Naive B cell (primary cell): Measurements from ENCODE around the gene MYLK3. TPM values are rescaled to one million over a fixed set of nuclear protein-coding genes. Genes with fewer than 3 reads are reported as not detected.

Experiments used
- ATAC-seq, 2 donors: fragments of 150-1000 bp; cut with Tn5 transposase; 2 replicates each; pipeline ENCODE4 v1.10.0; 2021; ENCODE audit warnings: low read depth in 2 of 2, mild to moderate bottlenecking in 2 of 2, moderate library complexity in 2 of 2
- DNase-seq: peaks from one replicate; pipeline ENCODE4 v3.0.0; 2022
- H3K27ac Mint-ChIP-seq, 6 donors: one replicate each; pipeline ENCODE4 v1.8.0; 2020 to 2022; ENCODE audit warnings: mild to moderate bottlenecking in 6 of 6, mixed read lengths in 6 of 6, moderate library complexity in 5 of 6, inconsistent platforms in 2 of 6
- H3K27me3 Mint-ChIP-seq, 3 donors: one replicate each; pipeline ENCODE4 v1.8.0; 2021 to 2022; ENCODE audit warnings: mixed read lengths in 3 of 3, mild to moderate bottlenecking in 1 of 3
- H3K36me3 Mint-ChIP-seq, 2 donors: one replicate each; pipeline ENCODE4 v1.8.0; 2020 to 2022; ENCODE audit warnings: mixed read lengths in 2 of 2, inconsistent platforms in 1 of 2, mild to moderate bottlenecking in 1 of 2
- H3K4me1 Mint-ChIP-seq, 3 donors: one replicate each; pipeline ENCODE4 v1.8.0; 2020 to 2022; ENCODE audit warnings: mixed read lengths in 3 of 3, inconsistent platforms in 1 of 3, mild to moderate bottlenecking in 1 of 3, moderate library complexity in 1 of 3
- H3K4me3 Mint-ChIP-seq, 8 donors: one replicate each; pipeline ENCODE4 v1.8.0; 2020 to 2022; ENCODE audit warnings: mild to moderate bottlenecking in 8 of 8, mixed read lengths in 8 of 8, moderate library complexity in 8 of 8, inconsistent platforms in 2 of 8
- H3K9me3 Mint-ChIP-seq, 7 donors: one replicate each; pipeline ENCODE4 v1.8.0; 2020 to 2022; ENCODE audit warnings: mixed read lengths in 7 of 7, mild to moderate bottlenecking in 5 of 7, inconsistent platforms in 2 of 7, moderate library complexity in 1 of 7
- polyA plus RNA-seq, 6 donors: library from polyadenylated mRNA; unstranded; fragments of 300-500 nt; fragmentation: Illumina TruSeq; gene quantifications; one replicate each; pipeline ENCODE4 v1.2.3, GENCODE V29; 2021; ENCODE audit warnings: low read depth in 6 of 6

MYLK3 gene
- polyA plus RNA-seq, 6 donors from 2014 or later: not detected

GRCh38 chr16:46730126-46730525 is 18.0 kb downstream of the MYLK3 start:
- Mint-ChIP-seq H3K27me3 (no peaks in the 10 kb centered on the region), H3K36me3 (peaks cover 0 to 7% of the 10 kb centered on the region in 2 donors), H3K4me3 (no peak overlapping the region), H3K4me1 (peaks cover 0 to 3% (median 0%) of the 10 kb centered on the region in 3 donors), H3K27ac (no peak overlapping the region), H3K9me3 (peaks cover 3 to 11% (median 6%) of the 10 kb centered on the region in 7 donors)
- ATAC-seq: no peak
- DNase-seq: no peak

- no peak overlapping the region for H3K27ac Mint-ChIP-seq
- H3K4me1 Mint-ChIP-seq: peaks cover 0 to 3% (median 0%) of the 10 kb centered on the region in 3 donors
- no peak for ATAC-seq
- H3K9me3 Mint-ChIP-seq: peaks cover 3 to 16% (median 8%) of the 10 kb centered on the region in 7 donors
- no peak for DNase-seq
- H3K27me3 Mint-ChIP-seq: no peaks in the 10 kb centered on the region
- peaks cover 0 to 7% of the 10 kb centered on the region in 2 donors for H3K36me3 Mint-ChIP-seq
- H3K4me3 Mint-ChIP-seq: no peak overlapping the region
These were observed 18.7 kb downstream of the MYLK3 start for GRCh38 chr16:46729326-46729995.

GRCh38 chr16:46728806-46729205 is 19.3 kb downstream of the MYLK3 start:
- no peak overlapping the region for H3K4me3 Mint-ChIP-seq

GRCh38 chr16:46727630-46728029 is 20.5 kb downstream of the MYLK3 start:
- no peak overlapping the region for H3K4me3 Mint-ChIP-seq
- H3K36me3 Mint-ChIP-seq: peaks cover 0 to 7% of the 10 kb centered on the region in 2 donors
- peaks cover 0 to 3% (median 0%) of the 10 kb centered on the region in 3 donors for H3K4me1 Mint-ChIP-seq
- DNase-seq (no peak), ATAC-seq (no peak)
- no peak overlapping the region for H3K27ac Mint-ChIP-seq
- no peaks in the 10 kb centered on the region for H3K27me3 Mint-ChIP-seq
- peaks cover 3 to 17% (median 10%) of the 10 kb centered on the region in 7 donors for H3K9me3 Mint-ChIP-seq

More at GRCh38 chr16:46728806-46729205, 19.3 kb downstream of the MYLK3 start:
- no peak for ATAC-seq
- no peak for DNase-seq
- Mint-ChIP-seq H3K36me3 (peaks cover 0 to 7% of the 10 kb centered on the region in 2 donors), H3K27me3 (no peaks in the 10 kb centered on the region), H3K27ac (no peak overlapping the region), H3K4me1 (peaks cover 0 to 3% (median 0%) of the 10 kb centered on the region in 3 donors), H3K9me3 (peaks cover 3 to 17% (median 8%) of the 10 kb centered on the region in 7 donors)

- DNase-seq (no peak), ATAC-seq (no peak)
- no peak overlapping the region for H3K4me3 Mint-ChIP-seq
- H3K9me3 Mint-ChIP-seq: peaks cover 3 to 17% (median 10%) of the 10 kb centered on the region in 7 donors
- peaks cover 0 to 7% of the 10 kb centered on the region in 2 donors for H3K36me3 Mint-ChIP-seq
- no peaks in the 10 kb centered on the region for H3K27me3 Mint-ChIP-seq
- peaks cover 0 to 3% (median 0%) of the 10 kb centered on the region in 3 donors for H3K4me1 Mint-ChIP-seq
- no peak overlapping the region for H3K27ac Mint-ChIP-seq
These were observed 21.0 kb downstream of the MYLK3 start for GRCh38 chr16:46727184-46727583.

- Mint-ChIP-seq H3K4me3 (no peak overlapping the region), H3K4me1 (no peaks in the 10 kb centered on the region), H3K27ac (peak overlapping the region in 1 of 6 donors; percentile 75), H3K9me3 (peaks cover 3 to 17% (median 10%) of the 10 kb centered on the region in 7 donors), H3K27me3 (no peaks in the 10 kb centered on the region), H3K36me3 (peaks cover 0 to 7% of the 10 kb centered on the region in 2 donors)
- ATAC-seq (no peak), DNase-seq (no peak)
These were observed 26.3 kb downstream of the MYLK3 start for GRCh38 chr16:46721885-46722284.

- Mint-ChIP-seq H3K4me1 (peaks cover 0 to 5% (median 0%) of the 10 kb centered on the region in 3 donors), H3K27ac (peak overlapping the region in 1 of 6 donors; percentile 40), H3K4me3 (no peak overlapping the region), H3K36me3 (peaks cover 0 to under 1% of the 10 kb centered on the region in 2 donors), H3K27me3 (no peaks in the 10 kb centered on the region), H3K9me3 (peaks cover 0 to 12% (median 4%) of the 10 kb centered on the region in 7 donors)
- ATAC-seq: no peak
- DNase-seq: no peak
These were observed 27.5 kb downstream of the MYLK3 start for GRCh38 chr16:46720619-46721018.

- Mint-ChIP-seq H3K9me3 (peaks cover 0 to 2% (median 0%) of the 10 kb centered on the region in 7 donors), H3K4me3 (no peak overlapping the region), H3K27ac (no peak overlapping the region), H3K36me3 (no peaks in the 10 kb centered on the region), H3K27me3 (no peaks in the 10 kb centered on the region), H3K4me1 (peaks cover 0 to 5% (median 0%) of the 10 kb centered on the region in 3 donors)
- DNase-seq (no peak), ATAC-seq (no peak)
These were observed 28.6 kb downstream of the MYLK3 start for GRCh38 chr16:46719528-46719927.

- Mint-ChIP-seq H3K27ac (no peak overlapping the region), H3K9me3 (peaks cover 0 to 2% (median 0%) of the 10 kb centered on the region in 7 donors), H3K27me3 (no peaks in the 10 kb centered on the region), H3K4me1 (peaks cover 0 to 11% (median 6%) of the 10 kb centered on the region in 3 donors), H3K36me3 (no peaks in the 10 kb centered on the region), H3K4me3 (no peak overlapping the region)
- no peak for DNase-seq
- ATAC-seq: no peak
These were observed 29.9 kb downstream of the MYLK3 start for GRCh38 chr16:46718214-46718613.

- no peak overlapping the region for H3K27ac Mint-ChIP-seq
- H3K4me1 Mint-ChIP-seq: peaks cover 4 to 17% (median 11%) of the 10 kb centered on the region in 3 donors
- ATAC-seq (no peak), DNase-seq (no peak)
- H3K27me3 Mint-ChIP-seq: no peaks in the 10 kb centered on the region
- H3K36me3 Mint-ChIP-seq: no peaks in the 10 kb centered on the region
- no peaks in the 10 kb centered on the region for H3K9me3 Mint-ChIP-seq
- no peak overlapping the region for H3K4me3 Mint-ChIP-seq
These were observed 30.5 kb downstream of the MYLK3 start for GRCh38 chr16:46717692-46718091.

GRCh38 chr16:46715769-46716305 is 32.3 kb downstream of the MYLK3 start:
- H3K27me3 Mint-ChIP-seq: no peaks in the 10 kb centered on the region
- peaks cover 8 to 24% (median 16%) of the 10 kb centered on the region in 3 donors for H3K4me1 Mint-ChIP-seq
- H3K36me3 Mint-ChIP-seq: no peaks in the 10 kb centered on the region
- DNase-seq (no peak), ATAC-seq (no peak)
- no peaks in the 10 kb centered on the region for H3K9me3 Mint-ChIP-seq
- no peak overlapping the region for H3K27ac Mint-ChIP-seq
- H3K4me3 Mint-ChIP-seq: no peak overlapping the region

- no peaks in the 10 kb centered on the region for H3K27me3 Mint-ChIP-seq
- H3K4me3 Mint-ChIP-seq: no peak overlapping the region
- H3K36me3 Mint-ChIP-seq: no peaks in the 10 kb centered on the region
- H3K27ac Mint-ChIP-seq: no peak overlapping the region
- DNase-seq (no peak), ATAC-seq (no peak)
- peaks cover 8 to 24% (median 16%) of the 10 kb centered on the region in 3 donors for H3K4me1 Mint-ChIP-seq
- H3K9me3 Mint-ChIP-seq: no peaks in the 10 kb centered on the region
These were observed 33.1 kb downstream of the MYLK3 start for GRCh38 chr16:46714797-46715591.

- peak overlapping the region in 2 of 8 donors; percentile 29 to 60 for H3K4me3 Mint-ChIP-seq
- no peaks in the 10 kb centered on the region for H3K9me3 Mint-ChIP-seq
- peak overlapping the region in 1 of 6 donors; percentile 5 for H3K27ac Mint-ChIP-seq
- peaks cover 8 to 24% (median 16%) of the 10 kb centered on the region in 3 donors for H3K4me1 Mint-ChIP-seq
- DNase-seq (no peak), ATAC-seq (no peak)
- no peaks in the 10 kb centered on the region for H3K27me3 Mint-ChIP-seq
- no peaks in the 10 kb centered on the region for H3K36me3 Mint-ChIP-seq
These were observed 34.5 kb downstream of the MYLK3 start for GRCh38 chr16:46713634-46714033.
